Skin of body (tissue), 2 donors: ENCODE results near the gene SH3PXD2A. TPM values are rescaled to one million over a fixed set of nuclear protein-coding genes. Genes with fewer than 3 reads are reported as not detected.

Source experiments
- DNase-seq: peaks from one replicate; lab custom pipeline; 2025; lab: John Stamatoyannopoulos, UW
- total RNA-seq: library from RNA; depleted of rRNA; stranded (reverse); fragments of >200 nt; gene quantifications from one replicate; pipeline ENCODE4 v1.2.3, GENCODE V29; 2014

SH3PXD2A gene
- total RNA-seq, 1 donor from 2014 or later, result 52.0 TPM

- DNase-seq, result no peak
Observed at GRCh38 chr10:103692436-103692951, 162.9 kb downstream of the SH3PXD2A start.

GRCh38 chr10:103691723-103692435 is 163.5 kb downstream of the SH3PXD2A start:
- DNase-seq, result no peak

- no peak for DNase-seq
Observed at GRCh38 chr10:103691267-103691666, 164.1 kb downstream of the SH3PXD2A start.

GRCh38 chr10:103690281-103690680 is 165.1 kb downstream of the SH3PXD2A start:
- no peak for DNase-seq

- DNase-seq, result no peak
Observed at GRCh38 chr10:103688491-103688890, 166.9 kb downstream of the SH3PXD2A start.

- DNase-seq, result no peak
Observed at GRCh38 chr10:103687718-103688117, 167.7 kb downstream of the SH3PXD2A start.

- no peak for DNase-seq
Observed at GRCh38 chr10:103687172-103687571, 168.2 kb downstream of the SH3PXD2A start.

- peak; percentile 29 for DNase-seq
Observed at GRCh38 chr10:103685880-103686669, 169.3 kb downstream of the SH3PXD2A start.

- DNase-seq, result no peak
Observed at GRCh38 chr10:103683851-103684250, 171.5 kb downstream of the SH3PXD2A start.

- DNase-seq, result no peak
Observed at GRCh38 chr10:103682631-103683030, 172.7 kb downstream of the SH3PXD2A start.

GRCh38 chr10:103681617-103682399 is 173.6 kb downstream of the SH3PXD2A start:
- DNase-seq, result no peak

GRCh38 chr10:103680869-103681236 is 174.5 kb downstream of the SH3PXD2A start:
- DNase-seq, result no peak

GRCh38 chr10:103679096-103679790 is 176.1 kb downstream of the SH3PXD2A start:
- no peak for DNase-seq

- DNase-seq, result peak; percentile 98
Observed at GRCh38 chr10:103678178-103678526, 177.2 kb downstream of the SH3PXD2A start.

GRCh38 chr10:103677486-103678177 is 177.7 kb downstream of the SH3PXD2A start:
- no peak for DNase-seq

GRCh38 chr10:103676851-103677417 is 178.4 kb downstream of the SH3PXD2A start:
- peak; percentile 65 for DNase-seq

GRCh38 chr10:103676058-103676785 is 179.2 kb downstream of the SH3PXD2A start:
- peak; percentile 66 for DNase-seq

- DNase-seq, result peak; percentile 64
Observed at GRCh38 chr10:103673606-103674005, 181.8 kb downstream of the SH3PXD2A start.

- no peak for DNase-seq
Observed at GRCh38 chr10:103672345-103672744, 183.0 kb downstream of the SH3PXD2A start.
